Activated CD4-positive, CD25-positive, alpha-beta regulatory T cell (primary cell): ENCODE data around the gene OR1I1.
"Not testable (repeated sequence)": the region's sequence is repeated elsewhere in the genome, so short reads cannot be mapped to it uniquely, and the experiment has no call there.

Experiments
- DNase-seq, 4 experiments: peaks; one replicate each; lab custom pipeline; 2025; lab: John Stamatoyannopoulos, UW

OR1I1 gene

GRCh38 chr19:15081911-15082310, at the start of gene OR1I1:
Gene OR1I1 (plus strand): TSS chr19:15082211. CDS start chr19:15087066, 4,855 bp downstream.
- DNase-seq = no peak

- no peak for DNase-seq
These were observed 46.2 kb upstream of the OR1I1 start for GRCh38 chr19:15035795-15036311.

GRCh38 chr19:15037586-15037985, 44.4 kb upstream of the OR1I1 start:
- no peak for DNase-seq

GRCh38 chr19:15038294-15038693, 43.7 kb upstream of the OR1I1 start:
- DNase-seq = no peak

- DNase-seq = no peak
These were observed 40.0 kb upstream of the OR1I1 start for GRCh38 chr19:15042003-15042402.

- DNase-seq = no peak
These were observed 39.2 kb upstream of the OR1I1 start for GRCh38 chr19:15042826-15043225.

- no peak for DNase-seq
These were observed 36.5 kb upstream of the OR1I1 start for GRCh38 chr19:15045506-15045905.

- no peak for DNase-seq
These were observed 34.3 kb upstream of the OR1I1 start for GRCh38 chr19:15047680-15048079.

- DNase-seq = no peak
These were observed 33.9 kb upstream of the OR1I1 start for GRCh38 chr19:15048128-15048527.

- DNase-seq = no peak
These were observed 33.0 kb upstream of the OR1I1 start, which contains the start of gene CASP14 for GRCh38 chr19:15048885-15049541. Gene CASP14 (plus strand): TSS chr19:15049480. CDS start chr19:15052252, 2,772 bp downstream.

- no peak for DNase-seq
These were observed 31.4 kb upstream of the OR1I1 start for GRCh38 chr19:15050639-15051038.

GRCh38 chr19:15062036-15062435, 20.0 kb upstream of the OR1I1 start:
- no peak for DNase-seq

- DNase-seq = not testable (repeated sequence)
These were observed 11.6 kb upstream of the OR1I1 start for GRCh38 chr19:15070386-15070785.

- no peak for DNase-seq
These were observed 8.9 kb upstream of the OR1I1 start for GRCh38 chr19:15072930-15073647.

- DNase-seq = no peak
These were observed 7.6 kb upstream of the OR1I1 start for GRCh38 chr19:15074371-15074770.

- no peak for DNase-seq
These were observed 6.2 kb upstream of the OR1I1 start for GRCh38 chr19:15075806-15076205.

- not testable (repeated sequence) for DNase-seq
These were observed 2.0 kb upstream of the OR1I1 start for GRCh38 chr19:15080002-15080401.

- DNase-seq = no peak
These were observed 5.2 kb downstream of the OR1I1 start for GRCh38 chr19:15087182-15087581.

- peak in 1 of 4 experiments; percentile 26 for DNase-seq
These were observed 10.1 kb downstream of the OR1I1 start for GRCh38 chr19:15091918-15092753.

GRCh38 chr19:15093001-15093400, 11.0 kb downstream of the OR1I1 start:
- DNase-seq = no peak

GRCh38 chr19:15096223-15096622, 14.2 kb downstream of the OR1I1 start:
- no peak for DNase-seq

GRCh38 chr19:15097980-15098379, 16.0 kb downstream of the OR1I1 start:
- DNase-seq = not testable (repeated sequence)
